T follicular helper cell (primary cell): ENCODE measurements around the gene BLTP1.
"Not testable (repeated sequence)": the region's sequence is repeated elsewhere in the genome, so short reads cannot be mapped to it uniquely, and the experiment has no call there.

Experiments
- DNase-seq: peaks from one replicate; pipeline ENCODE4 v3.0.0-alpha.2; 2020; ENCODE audit warnings: low read depth
- total RNA-seq, 2 experiments: gene quantifications; one replicate each; lab custom pipeline; 2026; lab: John Stamatoyannopoulos, UW

BLTP1 gene, protein sequence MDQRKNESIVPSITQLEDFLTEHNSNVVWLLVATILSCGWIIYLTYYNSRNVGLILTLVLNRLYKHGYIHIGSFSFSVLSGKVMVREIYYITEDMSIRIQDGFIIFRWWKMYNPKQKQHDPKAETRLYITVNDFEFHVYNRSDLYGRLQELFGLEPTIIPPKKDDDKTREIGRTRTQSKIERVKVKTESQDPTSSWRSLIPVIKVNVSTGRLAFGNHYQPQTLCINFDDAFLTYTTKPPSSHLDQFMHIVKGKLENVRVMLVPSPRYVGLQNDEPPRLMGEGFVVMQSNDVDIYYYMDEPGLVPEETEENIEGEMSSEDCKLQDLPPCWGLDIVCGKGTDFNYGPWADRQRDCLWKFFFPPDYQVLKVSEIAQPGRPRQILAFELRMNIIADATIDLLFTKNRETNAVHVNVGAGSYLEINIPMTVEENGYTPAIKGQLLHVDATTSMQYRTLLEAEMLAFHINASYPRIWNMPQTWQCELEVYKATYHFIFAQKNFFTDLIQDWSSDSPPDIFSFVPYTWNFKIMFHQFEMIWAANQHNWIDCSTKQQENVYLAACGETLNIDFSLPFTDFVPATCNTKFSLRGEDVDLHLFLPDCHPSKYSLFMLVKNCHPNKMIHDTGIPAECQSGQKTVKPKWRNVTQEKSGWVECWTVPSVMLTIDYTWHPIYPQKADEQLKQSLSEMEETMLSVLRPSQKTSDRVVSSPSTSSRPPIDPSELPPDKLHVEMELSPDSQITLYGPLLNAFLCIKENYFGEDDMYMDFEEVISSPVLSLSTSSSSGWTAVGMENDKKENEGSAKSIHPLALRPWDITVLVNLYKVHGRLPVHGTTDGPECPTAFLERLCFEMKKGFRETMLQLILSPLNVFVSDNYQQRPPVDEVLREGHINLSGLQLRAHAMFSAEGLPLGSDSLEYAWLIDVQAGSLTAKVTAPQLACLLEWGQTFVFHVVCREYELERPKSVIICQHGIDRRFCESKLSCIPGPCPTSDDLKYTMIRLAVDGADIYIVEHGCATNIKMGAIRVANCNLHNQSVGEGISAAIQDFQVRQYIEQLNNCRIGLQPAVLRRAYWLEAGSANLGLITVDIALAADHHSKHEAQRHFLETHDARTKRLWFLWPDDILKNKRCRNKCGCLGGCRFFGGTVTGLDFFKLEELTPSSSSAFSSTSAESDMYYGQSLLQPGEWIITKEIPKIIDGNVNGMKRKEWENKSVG (N-terminal part only)
- total RNA-seq = 100 to 394 reads per million in 2 experiments

DNA sequence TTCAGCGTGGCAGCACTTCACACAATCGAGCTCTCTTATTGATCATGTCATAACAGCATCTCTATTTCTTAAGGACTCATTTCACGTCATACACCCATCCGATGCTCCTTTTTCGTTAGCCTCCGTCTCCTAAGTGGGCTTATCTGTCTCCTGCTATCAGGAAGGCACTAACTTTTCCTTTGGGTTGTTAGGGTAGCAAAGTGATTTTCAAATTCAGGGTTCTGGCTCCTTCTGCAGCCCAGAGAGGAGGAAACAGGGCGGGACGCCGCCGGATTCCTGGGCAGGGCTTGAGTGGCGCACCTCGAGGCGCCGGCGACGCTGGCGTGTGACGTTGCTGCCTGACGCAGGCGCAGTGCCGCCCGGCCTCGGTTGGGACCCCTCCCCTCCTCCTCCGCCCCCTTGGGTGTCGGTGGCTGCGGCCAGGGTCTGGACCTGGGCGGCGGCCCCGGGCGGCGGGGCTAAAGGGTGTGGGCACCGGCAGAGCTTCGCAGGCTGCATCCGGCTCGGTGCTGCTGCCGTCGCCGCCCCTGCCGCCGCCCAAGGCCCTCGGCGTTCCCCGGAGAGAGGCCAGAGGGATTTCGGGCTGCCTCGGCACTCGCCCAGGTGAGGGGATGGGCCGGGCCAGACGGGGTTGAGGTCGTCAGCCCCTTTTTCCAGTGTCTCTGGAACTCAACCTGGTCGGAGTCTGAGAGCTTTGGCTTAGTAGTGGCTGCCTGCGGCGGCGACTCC lies at the start of gene BLTP1:
Gene BLTP1 (plus strand): TSS at position 350 of the 729 bp plus-strand sequence. CDS start 18,317 bp downstream, outside the sequence.
- peak; percentile 79 for DNase-seq

GRCh38 chr4:122104184-122104583 lies 47.9 kb upstream of the BLTP1 start:
- DNase-seq = no peak

- no peak for DNase-seq
These were observed 44.5 kb upstream of the BLTP1 start for GRCh38 chr4:122107680-122108079.

GRCh38 chr4:122110304-122110703 lies 41.8 kb upstream of the BLTP1 start:
- DNase-seq = not testable (repeated sequence)

GRCh38 chr4:122117743-122118142 lies 34.4 kb upstream of the BLTP1 start:
- DNase-seq = no peak

DNA sequence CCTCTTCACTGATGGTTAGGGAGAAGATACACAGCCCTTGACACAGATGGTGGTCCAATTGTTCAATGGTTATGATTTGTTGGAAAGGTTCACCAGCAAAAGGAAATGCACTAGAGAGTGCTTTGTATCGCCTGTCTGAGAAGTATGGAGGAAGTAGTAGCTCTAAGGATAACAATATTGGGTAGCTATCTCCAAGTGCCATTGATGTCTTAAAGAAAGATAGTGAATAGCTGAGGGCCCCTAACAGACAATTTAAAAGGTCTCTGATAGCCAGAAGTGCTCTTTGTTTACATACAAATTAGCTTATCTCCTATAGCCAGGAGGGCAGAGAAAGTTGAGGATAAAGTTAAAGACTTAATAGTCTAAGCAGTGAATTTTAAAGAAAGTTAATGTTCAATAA lies 33.9 kb upstream of the BLTP1 start:
- no peak for DNase-seq

DNA sequence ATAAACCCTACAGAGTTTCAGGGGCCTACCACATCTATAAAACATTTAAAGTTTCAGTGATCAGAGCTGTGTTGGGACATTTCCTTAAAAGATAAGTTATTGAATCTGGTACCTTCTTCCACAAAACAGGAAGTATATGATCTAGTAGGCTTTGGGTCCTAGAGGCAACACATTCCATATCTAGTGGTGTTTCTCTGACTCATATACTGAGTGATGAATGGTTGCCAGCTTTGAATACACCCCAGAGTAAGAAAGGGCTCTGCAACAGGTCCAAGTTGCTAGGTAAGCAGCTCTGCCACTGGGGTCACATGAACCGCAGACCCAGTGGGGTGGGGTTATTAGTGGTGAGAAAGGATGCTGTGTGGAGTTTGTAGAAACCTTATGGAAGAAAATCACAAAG lies 32.4 kb upstream of the BLTP1 start:
- no peak for DNase-seq

DNA sequence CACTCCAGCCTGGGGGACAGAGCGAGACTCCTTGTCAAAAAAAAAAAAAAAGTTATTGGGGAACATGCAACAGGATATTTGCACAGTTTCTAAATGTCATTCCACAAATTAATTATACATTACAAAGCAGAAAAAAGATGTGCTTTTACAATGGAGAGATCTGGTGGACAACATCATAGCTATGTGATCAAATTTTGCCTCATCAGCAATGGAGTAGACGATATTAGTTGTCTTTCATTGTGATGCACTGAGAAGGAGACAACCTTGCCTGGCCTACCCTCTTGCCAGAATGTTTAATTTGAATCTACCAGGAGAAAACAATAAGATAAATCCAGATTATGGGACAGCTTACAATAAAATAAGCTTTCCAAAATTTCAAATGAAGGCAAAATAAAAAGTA lies 30.5 kb upstream of the BLTP1 start:
- no peak for DNase-seq

- no peak for DNase-seq
These were observed 30.0 kb upstream of the BLTP1 start for GRCh38 chr4:122122083-122122482.

DNA sequence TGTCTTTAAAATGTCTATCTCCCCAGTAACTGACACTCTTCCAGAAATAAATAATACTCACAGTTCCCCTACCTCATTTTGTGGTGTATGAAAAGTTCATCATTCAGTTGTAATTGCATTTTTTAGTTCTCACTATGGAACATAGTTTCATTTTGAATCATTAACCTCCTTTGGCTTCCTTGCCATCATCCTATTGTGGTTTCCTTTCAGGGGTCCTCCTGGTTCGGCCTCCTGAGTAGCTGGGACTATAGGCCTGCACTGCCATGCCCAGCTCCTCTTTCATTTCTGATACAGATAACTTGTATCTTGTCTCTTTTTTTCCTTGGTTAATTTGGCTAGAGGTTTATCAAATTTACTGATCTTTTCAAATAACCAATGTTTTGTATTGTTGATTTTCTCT lies 23.1 kb upstream of the BLTP1 start:
- no peak for DNase-seq

GRCh38 chr4:122131562-122132157 lies 20.5 kb upstream of the BLTP1 start:
- DNase-seq = no peak

DNA sequence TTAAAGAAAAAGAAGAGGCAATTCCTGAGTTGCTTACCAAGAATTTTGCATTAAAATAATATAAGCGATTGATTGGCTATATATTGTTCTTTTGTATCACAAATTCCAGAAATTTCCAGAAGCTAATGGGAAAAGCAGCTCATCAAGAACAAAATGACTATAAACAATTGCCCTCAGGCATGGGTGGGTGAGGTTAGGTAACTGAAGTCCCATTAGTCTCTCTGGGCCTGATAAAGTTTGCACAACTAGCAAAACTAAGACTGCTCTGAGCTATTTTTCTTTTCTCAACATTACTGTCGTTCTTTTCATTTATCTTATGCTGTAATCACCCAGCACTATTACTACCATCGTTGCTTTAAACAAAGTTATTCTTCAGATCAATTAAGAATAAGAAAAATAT lies 19.2 kb upstream of the BLTP1 start:
- DNase-seq = no peak

- no peak for DNase-seq
These were observed 13.0 kb upstream of the BLTP1 start for GRCh38 chr4:122139139-122139538.

- DNase-seq = no peak
These were observed 11.3 kb upstream of the BLTP1 start for GRCh38 chr4:122140834-122141233.

GRCh38 chr4:122142687-122143086 lies 9.4 kb upstream of the BLTP1 start:
- no peak for DNase-seq

DNA sequence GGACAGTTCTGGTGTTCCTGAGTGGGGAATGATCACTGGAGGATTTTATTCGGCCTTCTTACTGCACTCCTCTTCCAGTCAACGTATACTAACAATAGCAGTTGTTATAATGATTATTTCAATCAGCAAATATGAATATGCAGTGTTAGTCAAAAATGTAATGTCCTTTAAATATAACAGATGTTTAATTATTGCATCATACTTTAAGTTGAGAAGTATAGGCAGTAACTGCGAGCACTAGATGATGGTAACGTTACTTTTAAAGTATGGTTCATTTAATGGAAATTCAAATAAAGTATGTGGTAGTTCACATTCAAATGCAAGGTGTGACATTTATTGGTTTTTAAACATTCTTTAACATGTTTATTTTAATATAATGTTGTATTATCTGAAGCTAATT lies 5.5 kb upstream of the BLTP1 start:
- DNase-seq = no peak

GRCh38 chr4:122150931-122151330 lies 1.2 kb upstream of the BLTP1 start:
- DNase-seq = no peak

DNA sequence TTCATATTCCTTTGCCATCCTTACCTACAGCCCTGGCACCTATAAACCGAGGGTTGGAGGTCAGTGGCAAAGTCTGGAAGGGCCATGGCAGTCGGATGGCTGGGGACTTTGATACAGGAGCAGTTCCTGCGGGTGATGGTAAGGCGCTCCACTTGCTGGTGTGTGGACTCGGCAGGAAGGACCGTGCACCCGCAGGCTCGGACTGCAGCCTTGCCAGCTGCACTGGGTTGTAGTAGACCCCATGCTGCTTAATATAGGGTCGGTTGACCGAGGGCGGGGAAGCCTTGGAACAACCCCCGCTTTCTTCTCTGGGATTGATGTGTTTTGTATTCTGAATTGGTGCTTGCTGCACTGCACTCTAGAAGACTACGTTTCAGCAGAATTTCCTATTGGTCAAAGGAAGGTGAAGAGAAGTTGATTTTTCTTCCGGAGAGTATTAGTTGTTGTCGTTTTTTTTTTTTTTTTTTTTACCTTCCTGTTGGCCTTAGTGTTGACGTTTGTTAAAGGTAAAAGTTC lies 638 bp downstream of the BLTP1 start:
- no peak for DNase-seq

- no peak for DNase-seq
These were observed 4.7 kb downstream of the BLTP1 start for GRCh38 chr4:122156819-122157218.

DNA sequence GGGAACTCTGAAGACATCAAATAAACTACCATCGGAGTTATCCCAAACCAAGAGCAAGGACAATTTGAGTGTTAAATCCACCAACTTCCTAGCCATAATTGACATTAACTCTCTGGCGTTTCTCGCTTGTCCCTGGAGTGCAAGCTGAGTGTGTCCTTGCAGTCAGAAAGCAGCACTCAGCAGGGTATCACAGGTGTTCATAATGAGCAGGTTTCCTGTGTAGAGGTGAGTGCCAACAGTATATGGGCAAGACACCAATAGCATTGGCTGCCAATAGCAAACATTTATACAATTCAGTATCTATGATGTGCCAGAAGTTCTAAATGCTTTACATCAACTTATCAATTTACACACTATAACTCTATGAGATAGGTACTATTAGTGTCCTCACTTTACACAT lies 11.2 kb downstream of the BLTP1 start:
- no peak for DNase-seq

DNA sequence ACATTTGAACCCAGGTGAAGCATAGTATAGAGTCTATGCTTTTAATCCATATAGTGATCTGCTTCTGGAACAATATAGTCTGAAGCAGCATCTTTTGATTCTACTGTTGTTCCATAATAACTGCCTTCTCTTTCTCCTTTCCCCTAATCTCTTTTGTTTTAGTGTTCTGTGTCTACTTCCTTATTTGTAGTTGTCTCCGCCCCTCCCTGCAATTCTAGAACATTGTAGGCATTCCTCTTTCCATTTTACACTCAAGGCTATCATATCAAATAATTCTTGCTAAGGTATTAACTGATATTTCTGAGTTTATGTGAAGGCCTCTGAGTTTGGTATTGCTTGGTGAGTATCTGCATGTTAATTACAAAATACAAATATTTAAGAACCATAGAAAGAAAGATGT lies 11.6 kb downstream of the BLTP1 start:
- DNase-seq = no peak
